A549 (cell line): ENCODE results near the gene MYO1B. TPM values are rescaled to one million over a fixed set of nuclear protein-coding genes. Genes with fewer than 3 reads are reported as not detected.

ENCODE experiments used
- ATAC-seq, 2 experiments: fragments of 200-7000 bp in 1 of 2; fragments of >200 bp in 1 of 2; cut with Nextera tagmentation in 1 of 2; cut with Tn5 transposase in 1 of 2; 3 replicates each; pipeline versions ENCODE4 v1.8.0 to v1.9.1; 2018 to 2020; ENCODE audit warnings: mild to moderate bottlenecking in 1 of 2, moderate library complexity in 1 of 2
- CTCF ChIA-PET: fragments of 300-600 bp; sonication (Branson Sonifier 250); formaldehyde crosslinking; extraction: SDS; loops from one replicate; lab custom pipeline; 2021; ENCODE audit warnings: antibody characterized with exemption, inconsistent platforms; lab: Yijun Ruan, JAX
- POLR2A ChIA-PET: fragments of 350-600 bp; formaldehyde crosslinking; extraction: SDS; loops from one replicate; lab custom pipeline; 2021; ENCODE audit warnings: antibody characterized with exemption, inconsistent platforms; lab: Yijun Ruan, JAX
- DNase-seq, 2 experiments: peaks; one replicate each; pipeline versions ENCODE4 v3.0.0 to v3.0.0-alpha.2; 2011 to 2016; ENCODE audit warnings: low read depth in 1 of 2, low spot score in 1 of 2
- FAIRE-seq: peaks from 2 replicates; lab custom pipeline; 2011; peaks lifted over from hg19 to GRCh38; lab: Jason Lieb, UNC
- H3K27ac ChIP-seq, 2 experiments: fragments of >200 bp; sonication (Bioruptor Twin); formaldehyde crosslinking; 3 replicates each; pipeline ENCODE4 v1.5.1; 2016 to 2017
- H3K4me1 ChIP-seq: fragments of >200 bp; sonication (Bioruptor Twin); formaldehyde crosslinking; 3 replicates; pipeline ENCODE4 v1.6.1; 2016
- H3K4me2 ChIP-seq: fragments of >200 bp; sonication (Bioruptor Twin); formaldehyde crosslinking; 3 replicates; pipeline ENCODE4 v1.6.1; 2016
- H3K4me3 ChIP-seq: fragments of >200 bp; sonication (Bioruptor Twin); formaldehyde crosslinking; 3 replicates; pipeline ENCODE4 v1.5.1; 2016
- H3K9me3 ChIP-seq: fragments of >200 bp; sonication (Bioruptor Twin); formaldehyde crosslinking; 3 replicates; pipeline ENCODE4 v1.6.1; 2016
- BHLHE40 ChIP-seq: IDR thresholded peaks from 2 replicates; pipeline ENCODE4 v1.6.1; 2012; ENCODE audit warnings: low read depth, low read length, inconsistent platforms
- CBX2 ChIP-seq: fragments of 200-600 bp; sonication (generic); IDR thresholded peaks from 2 replicates; pipeline ENCODE4 v1.6.1; 2016; ENCODE audit warnings: low read depth, mild to moderate bottlenecking, borderline replicate concordance
- CEBPB ChIP-seq, 2 experiments: fragments of >200 bp in 1 of 2; sonication (Bioruptor Twin) in 1 of 2; formaldehyde crosslinking in 1 of 2; IDR thresholded peaks; 2 replicates each; pipeline ENCODE4 v1.6.1; 2012 to 2016
- CTCF ChIP-seq: fragments of >200 bp; sonication (Bioruptor Twin); formaldehyde crosslinking; IDR thresholded peaks from 3 replicates; pipeline ENCODE4 v1.5.1; 2016
- E2F6 ChIP-seq: IDR thresholded peaks from 2 replicates; pipeline ENCODE4 v1.6.1; 2012; ENCODE audit warnings: low read depth, borderline replicate concordance
- EHMT2 ChIP-seq: fragments of 200-600 bp; sonication (generic); IDR thresholded peaks from 2 replicates; pipeline ENCODE4 v1.6.1; 2016; ENCODE audit warnings: antibody characterized with exemption, low read depth, mild to moderate bottlenecking, moderate library complexity
- FOSB ChIP-seq: fragments of 250-450 bp; sonication (Bioruptor Pico); IDR thresholded peaks from 2 replicates; pipeline ENCODE4 v1.5.0; 2020; ENCODE audit warnings: mild to moderate bottlenecking, moderate library complexity
- FOXS1 ChIP-seq: fragments of 250-450 bp; sonication (Bioruptor Pico); IDR thresholded peaks from 2 replicates; pipeline ENCODE4 v1.5.0; 2020; ENCODE audit warnings: mild to moderate bottlenecking, moderate library complexity
- GATA3 ChIP-seq: IDR thresholded peaks from 2 replicates; pipeline ENCODE4 v1.6.1; 2012; ENCODE audit warnings: borderline replicate concordance
- HEYL ChIP-seq: fragments of 250-450 bp; sonication (Bioruptor Pico); IDR thresholded peaks from 2 replicates; pipeline ENCODE4 v1.8.0; 2021; ENCODE audit warnings: mild to moderate bottlenecking, moderate library complexity
- HOXB13 ChIP-seq: fragments of 250-450 bp; sonication (Bioruptor Pico); IDR thresholded peaks from 2 replicates; pipeline ENCODE4 v1.5.0; 2020; ENCODE audit warnings: low read depth, mild to moderate bottlenecking, moderate library complexity
- MAFK ChIP-seq: fragments of 450-650 bp; IDR thresholded peaks from 2 replicates; pipeline ENCODE4 v1.6.1; 2014; ENCODE audit not compliant: partially characterized antibody
- NFE2L2 ChIP-seq: fragments of 150-350 bp; conservative IDR thresholded peaks from 2 replicates; pipeline ENCODE4 v1.6.1; 2014; ENCODE audit warnings: low read length
- NPAS2 ChIP-seq: fragments of 250-450 bp; sonication (Bioruptor Pico); IDR thresholded peaks from 2 replicates; pipeline ENCODE4 v1.8.0; 2022; ENCODE audit warnings: mild to moderate bottlenecking, moderate library complexity, borderline replicate concordance
- PBX3 ChIP-seq: IDR thresholded peaks from 2 replicates; pipeline ENCODE4 v1.6.1; 2012
- POLR2A ChIP-seq: IDR thresholded peaks from 2 replicates; pipeline ENCODE4 v1.6.1; 2012; ENCODE audit warnings: mild to moderate bottlenecking, low read length
- POLR2AphosphoS2 ChIP-seq: conservative IDR thresholded peaks from 2 replicates; pipeline ENCODE4 v1.6.1; 2012; ENCODE audit warnings: low read length, improper control_type of control experiment, inconsistent platforms
- RAD21 ChIP-seq, 2 experiments: fragments of >200 bp in 1 of 2; sonication (Bioruptor Twin) in 1 of 2; formaldehyde crosslinking in 1 of 2; IDR thresholded peaks in 1 of 2; conservative IDR thresholded peaks in 1 of 2; 2 replicates in 1 of 2; 3 replicates in 1 of 2; pipeline ENCODE4 v1.6.1; 2012 to 2018; ENCODE audit warnings: inconsistent platforms in 1 of 2
- RARB ChIP-seq: fragments of 250-450 bp; sonication (Bioruptor Pico); IDR thresholded peaks from 2 replicates; pipeline ENCODE4 v1.8.0; 2021; ENCODE audit warnings: mild to moderate bottlenecking, moderate library complexity
- SREBF2 ChIP-seq: fragments of 450-650 bp; IDR thresholded peaks from 2 replicates; pipeline ENCODE4 v1.6.1; 2014; ENCODE audit warnings: mild to moderate bottlenecking, moderate library complexity
- ZFP36 ChIP-seq: fragments of 450-650 bp; IDR thresholded peaks from 2 replicates; pipeline ENCODE4 v1.6.1; 2014; ENCODE audit warnings: borderline replicate concordance; ENCODE audit not compliant: partially characterized antibody
- WGBS: methylation state at CpG from one replicate; pipeline ENCODE4 v1.1.6; 2017; ENCODE audit errors: missing lambda C conversion rate; 5-methylcytosine and 5-hydroxymethylcytosine counted together
- polyA plus RNA-seq, 4 experiments: library from polyadenylated mRNA; depleted of rRNA in 3 of 4; stranded (reverse); fragments of >200 nt; fragmentation: RNase III in 1 of 4; extraction: RNeasy Plus Mini Kit Qiagen cat#74134 plus additional on column Dnase treatment in 1 of 4; gene quantifications; 2 replicates in 3 of 4; 3 replicates in 1 of 4; pipeline ENCODE4 v1.2.3, GENCODE V29; 2011 to 2017

The MYO1B gene
- polyA plus RNA-seq, 2 of the 4 experiments (the other 2 are of a cell fraction), result 77.7 to 159 TPM

GRCh38 chr2:191389288-191389687 is 144.1 kb downstream of the MYO1B start:
- TF ChIP-seq HEYL (CRISPR knock-in tag) (no peak), POLR2A (no peak)
- Histone ChIP-seq H3K4me2 (no peak overlapping the region), H3K27ac (no peak overlapping the region), H3K4me3 (no peak overlapping the region), H3K4me1 (peaks cover 23% of the 10 kb centered on the region), H3K9me3 (no peaks in the 10 kb centered on the region)
- ChIA-PET CTCF (interaction anchor here (0.6 to 1.9 kb wide), 3 partner anchors 112 to 1519 kb away, joined by 3 to 4 read pairs (median 4); no protein-coding TSS in a partner anchor), POLR2A (no interaction called here)
- no peak for ATAC-seq
- 90% methylated on average over 5 of the region's 5 CpGs for WGBS
- no peak for FAIRE-seq
- no peak for DNase-seq

- H3K27ac ChIP-seq, result no peak overlapping the region
- TF ChIP-seq NPAS2 (no peak), PBX3 (no peak), NFE2L2 (no peak), E2F6 (no peak), CBX2 (no peak), SREBF2 (no peak), FOSB (CRISPR knock-in tag) (no peak), FOXS1 (no peak), CTCF (no peak)
- CTCF ChIA-PET, result interaction anchor here (0.5 kb wide), 1 partner anchor 154 kb away, joined by 3 read pairs; no protein-coding TSS in a partner anchor
- FAIRE-seq (no peak), ATAC-seq (0 out of 6 replicates have a peak, but pooled peaks of 1 of the 2 experiments have one; percentile 43), DNase-seq (no peak)
- H3K4me2 ChIP-seq, result no peak overlapping the region
- H3K4me1 ChIP-seq, result peaks cover 15% of the 10 kb centered on the region
- no peaks in the 10 kb centered on the region for H3K9me3 ChIP-seq
- WGBS, result 96% methylated on average over 3 of the region's 3 CpGs
- H3K4me3 ChIP-seq, result no peak overlapping the region
- POLR2A ChIA-PET, result no interaction called here
Measured at GRCh38 chr2:191391171-191391570, 146.0 kb downstream of the MYO1B start.

- CTCF ChIA-PET, result no interaction called here
- no peak for ATAC-seq
- WGBS, result 81% methylated on average over 2 of the region's 2 CpGs
- no peak for FAIRE-seq
- H3K9me3 ChIP-seq, result no peaks in the 10 kb centered on the region
- no peak overlapping the region for H3K27ac ChIP-seq
- TF ChIP-seq SREBF2 (no peak), CEBPB (IDR thresholded peaks at IDR 0.05) (no peak), ZFP36 (no peak), BHLHE40 (no peak), RARB (no peak)
- H3K4me1 ChIP-seq, result no peaks in the 10 kb centered on the region
- POLR2A ChIA-PET, result no interaction called here
- H3K4me3 ChIP-seq, result no peak overlapping the region
- no peak overlapping the region for H3K4me2 ChIP-seq
- DNase-seq, result no peak
Measured at GRCh38 chr2:191394043-191394442, 148.8 kb downstream of the MYO1B start.

- no peaks in the 10 kb centered on the region for H3K9me3 ChIP-seq
- ChIA-PET POLR2A (no interaction called here), CTCF (no interaction called here)
- TF ChIP-seq RAD21 (conservative IDR thresholded peaks at IDR 0.05 in 1 of 2, IDR thresholded peaks at IDR 0.05 in 1 of 2), result no peak
- TF ChIP-seq EHMT2, result no peak
- no peak for TF ChIP-seq POLR2AphosphoS2
- no peak for TF ChIP-seq MAFK
- TF ChIP-seq HOXB13 (CRISPR knock-in tag), result no peak
- no peak for TF ChIP-seq GATA3
- no peak overlapping the region for H3K4me3 ChIP-seq
- peaks cover 13% of the 10 kb centered on the region for H3K4me1 ChIP-seq
- WGBS, result 93% methylated on average over 5 of the region's 5 CpGs
- no peak; a peak in 1 of 6 replicates for ATAC-seq
- no peak for FAIRE-seq
- H3K27ac ChIP-seq, result no peak overlapping the region
- no peak for DNase-seq
- H3K4me2 ChIP-seq, result no peak overlapping the region
Measured at GRCh38 chr2:191396794-191397193, 151.6 kb downstream of the MYO1B start.
